T-helper 2 cell (primary cell): ENCODE data around the gene SNX25.
A peak's percentile ranks its signal among the peaks of the same experiment; 100 is the strongest.

ENCODE experiments used
- DNase-seq, 5 experiments: peaks; one replicate each; pipeline versions ENCODE4 v3.0.0 to v3.0.0-alpha.2; 2012 to 2022

SNX25 gene

DNA sequence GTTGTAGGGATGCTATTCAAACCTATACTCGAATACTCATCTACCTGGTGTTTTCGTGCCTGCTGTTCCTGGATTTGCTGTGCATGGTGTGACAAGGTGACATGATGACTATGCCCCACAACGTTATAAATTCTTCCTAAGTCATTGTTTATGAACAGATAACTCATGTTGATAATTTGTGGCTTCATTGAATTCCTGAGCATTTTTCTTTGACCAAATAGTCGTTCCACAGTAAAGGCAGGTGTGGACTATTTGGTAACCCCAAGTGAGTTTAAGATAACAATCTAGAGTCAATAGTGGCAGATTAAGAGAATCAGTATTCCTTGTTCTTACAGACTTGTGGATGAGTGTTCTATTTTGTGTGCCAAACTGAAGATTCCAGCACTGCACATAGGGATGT lies 59.9 kb downstream of the SNX25 start:
- DNase-seq, result no peak

DNA sequence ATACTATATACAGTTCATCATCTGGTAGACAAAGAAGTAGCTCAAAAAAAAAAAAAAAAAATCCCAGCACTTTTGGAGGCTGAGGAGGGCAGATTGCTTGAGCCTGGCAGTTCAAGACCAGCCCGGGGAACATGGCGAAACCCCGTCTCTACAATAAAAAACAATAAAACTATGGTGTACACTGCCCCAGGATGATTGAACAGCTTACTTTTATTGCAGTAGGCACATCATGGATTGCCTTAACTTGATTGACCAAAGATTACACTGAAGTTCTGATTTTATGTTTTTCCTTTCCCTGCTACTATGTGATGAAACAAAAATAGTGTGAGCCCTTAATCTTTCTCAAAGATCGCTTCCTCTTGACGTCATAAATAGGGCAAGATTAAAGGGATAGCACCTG lies 60.6 kb downstream of the SNX25 start:
- no peak for DNase-seq

DNA sequence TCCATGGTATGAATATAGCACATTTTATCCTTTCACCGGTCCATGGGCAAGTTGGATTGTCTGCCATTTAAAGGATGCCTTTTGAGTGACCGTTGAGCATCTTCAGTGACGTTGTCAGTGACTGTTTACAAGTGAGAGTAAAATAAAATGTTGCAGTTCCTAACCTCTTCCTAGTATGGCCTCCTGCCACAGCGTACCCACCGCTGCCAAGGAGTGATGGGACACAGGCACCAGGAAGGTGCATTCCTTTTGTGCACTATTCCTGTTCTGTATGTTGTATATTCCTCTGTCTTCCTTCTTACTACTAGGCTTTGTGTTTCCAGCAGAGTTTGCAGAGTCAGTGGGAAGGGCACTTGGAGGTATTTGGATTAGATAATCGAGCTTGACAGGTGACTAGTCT lies 61.5 kb downstream of the SNX25 start:
- DNase-seq, result no peak

DNA sequence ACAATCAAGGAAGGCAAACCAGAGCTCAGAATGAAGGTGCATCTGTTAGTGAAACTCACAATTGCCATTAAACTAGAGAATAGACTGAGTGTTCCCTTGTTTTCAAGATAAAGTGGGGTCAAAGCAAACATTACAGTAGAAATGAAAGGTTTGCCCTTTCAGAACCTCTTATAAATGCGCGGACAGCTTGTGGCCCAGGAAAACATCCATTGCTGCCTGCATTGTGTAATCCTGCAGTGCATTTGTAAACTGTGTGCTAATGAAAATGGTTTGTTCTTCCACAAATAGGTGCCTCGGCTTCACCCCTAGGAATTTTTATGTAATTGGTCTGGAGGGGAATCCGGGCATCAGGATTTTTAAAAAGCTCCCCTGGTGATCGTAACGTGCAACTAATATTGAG lies 62.8 kb downstream of the SNX25 start:
- DNase-seq, result no peak

DNA sequence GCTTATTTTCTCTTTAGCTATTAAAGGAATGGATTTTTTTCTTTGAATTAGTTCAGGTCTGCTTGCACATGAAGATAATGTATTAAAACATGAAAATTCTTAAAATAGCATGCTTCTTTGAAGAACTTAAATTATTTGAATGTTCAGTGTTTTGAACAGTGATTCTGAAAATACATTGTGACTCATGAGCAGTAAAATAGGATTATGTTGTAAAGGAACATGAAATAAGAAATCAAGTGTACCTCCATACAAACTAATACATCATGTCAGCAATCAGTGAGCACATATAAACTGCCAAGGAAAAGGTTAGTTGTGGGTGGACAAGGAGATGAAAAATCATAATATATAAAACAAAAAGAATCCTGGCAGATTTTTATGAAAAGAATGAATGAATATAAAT lies 66.1 kb downstream of the SNX25 start:
- DNase-seq, result no peak

DNA sequence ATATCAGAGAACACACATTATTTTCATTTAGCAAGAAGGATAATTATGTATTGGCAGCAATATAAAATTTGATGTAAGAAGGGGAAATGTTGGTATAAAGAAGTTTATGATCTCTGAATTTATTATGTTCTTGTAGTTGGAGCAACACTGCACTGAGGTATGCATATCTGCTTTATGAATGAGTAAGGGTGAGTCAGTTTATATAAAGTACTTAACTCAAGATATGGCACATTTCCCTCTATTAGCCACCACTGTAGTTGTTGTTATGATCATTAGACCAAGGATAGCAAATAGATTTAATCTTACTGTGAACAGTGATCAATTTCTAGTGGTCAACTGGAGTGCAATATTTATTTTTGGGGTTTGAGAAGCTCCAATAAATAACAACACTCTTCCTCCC lies 66.6 kb downstream of the SNX25 start:
- no peak for DNase-seq

DNA sequence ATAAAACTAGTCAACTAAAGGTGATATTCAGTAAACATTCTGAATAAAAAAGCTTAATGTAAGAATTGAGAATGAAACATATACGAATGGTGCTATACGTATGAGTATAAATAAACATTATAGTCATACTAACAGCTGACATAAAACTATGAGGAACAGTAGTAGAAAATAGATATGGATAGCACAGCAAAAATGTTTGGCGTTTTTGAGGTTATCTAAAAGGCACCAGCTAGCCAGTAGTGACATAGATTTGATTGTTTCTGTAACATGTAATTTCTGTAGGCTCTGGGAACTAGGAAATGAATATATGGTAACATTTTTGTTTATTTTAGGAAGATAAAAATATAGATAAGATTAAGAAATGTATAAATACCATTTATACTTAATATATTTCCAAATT lies 69.3 kb downstream of the SNX25 start:
- DNase-seq, result no peak

DNA sequence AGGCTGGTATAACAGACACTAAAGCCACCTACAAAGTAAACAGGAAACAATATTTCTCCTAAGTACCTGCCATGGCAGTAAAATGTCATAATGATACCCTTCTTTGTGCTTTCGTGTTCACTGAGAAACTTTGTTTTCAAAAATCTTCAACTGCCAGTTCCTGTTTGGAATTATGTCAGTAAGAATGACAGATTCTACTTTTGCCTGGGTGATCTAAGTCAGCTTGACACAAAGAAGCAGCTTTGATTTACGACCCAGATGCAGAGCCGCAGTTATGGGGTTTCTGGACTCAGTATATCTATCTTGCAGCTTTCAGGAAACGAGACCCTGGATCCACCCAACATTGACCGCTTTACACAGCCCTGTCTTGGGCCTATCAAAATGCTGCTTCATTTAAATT lies 71.2 kb downstream of the SNX25 start:
- peak in 1 of 5 experiments; percentile 81 for DNase-seq

DNA sequence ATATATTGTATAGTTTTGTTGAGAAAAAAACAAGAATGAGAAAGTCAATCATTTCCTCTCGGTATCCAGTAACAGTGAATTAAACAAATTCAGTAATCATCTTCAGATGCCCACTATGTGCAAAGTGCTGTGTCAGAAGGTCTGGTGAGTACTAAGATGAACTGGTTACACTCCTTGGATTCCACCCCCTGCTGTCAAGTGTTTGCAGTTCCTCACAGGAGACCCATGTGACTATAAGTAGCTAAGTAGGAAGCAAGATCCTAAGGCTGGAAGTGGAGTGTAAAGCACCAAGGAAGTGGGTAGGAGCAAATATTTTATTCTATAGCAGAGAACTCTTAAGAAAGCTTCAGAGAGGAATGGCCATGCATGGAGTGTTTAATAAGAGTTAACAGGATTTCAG lies 73.6 kb downstream of the SNX25 start:
- no peak for DNase-seq

DNA sequence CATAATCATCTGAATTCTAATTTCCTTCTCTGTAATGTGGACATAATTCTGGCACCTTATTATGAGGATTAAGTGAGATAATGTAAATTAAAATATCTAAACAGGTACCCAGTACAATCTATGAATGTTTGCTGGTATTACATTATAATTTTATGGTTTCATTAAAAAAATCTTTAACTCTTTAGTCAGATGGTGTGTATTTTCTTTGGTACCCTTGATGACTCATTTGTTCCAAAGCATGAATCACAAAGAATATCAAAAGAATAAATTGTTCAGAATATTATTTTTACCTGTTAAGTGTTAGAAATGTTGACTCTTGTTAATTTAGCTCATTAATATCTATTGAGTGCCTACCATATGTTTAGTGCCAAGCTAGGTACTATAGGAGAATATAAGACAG lies 74.3 kb downstream of the SNX25 start:
- DNase-seq, result peak in 1 of 5 experiments; percentile 27

DNA sequence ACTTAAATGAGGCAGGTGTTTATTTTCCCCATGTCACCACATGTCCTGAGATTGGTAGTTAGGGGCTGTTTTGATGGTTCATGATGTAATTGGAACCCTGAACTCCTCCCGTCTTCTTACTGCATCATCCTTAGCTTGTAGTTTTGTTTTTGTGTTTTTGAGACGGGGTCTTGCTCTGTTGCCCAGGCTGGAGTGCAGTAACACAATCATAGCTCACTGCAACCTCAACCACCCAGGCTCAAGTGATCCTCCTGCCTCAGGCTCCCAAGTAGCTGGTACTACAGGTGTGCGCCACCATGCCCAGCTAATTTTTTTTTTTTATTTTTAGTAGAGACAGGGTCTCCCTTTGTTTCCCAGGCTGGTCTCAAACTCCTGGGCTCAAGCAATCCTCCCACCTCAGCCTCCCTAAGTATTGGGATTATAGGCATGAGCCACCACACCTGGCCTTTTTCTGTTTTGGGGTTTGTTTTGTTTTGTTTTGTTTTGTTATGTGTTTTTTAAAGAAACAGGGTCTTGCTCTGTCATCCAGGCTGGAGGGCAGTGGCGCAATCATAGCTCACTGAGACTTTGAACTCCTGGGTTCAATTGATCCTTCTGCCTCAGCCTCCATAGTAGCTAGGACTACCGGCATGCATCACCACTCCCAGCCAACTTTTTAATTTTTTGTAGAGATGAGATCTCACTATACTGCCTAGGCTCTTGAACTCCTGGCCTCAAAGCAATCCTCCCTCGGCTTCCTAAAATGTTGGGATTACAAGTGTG lies 76.4 kb downstream of the SNX25 start:
- no peak for DNase-seq

DNA sequence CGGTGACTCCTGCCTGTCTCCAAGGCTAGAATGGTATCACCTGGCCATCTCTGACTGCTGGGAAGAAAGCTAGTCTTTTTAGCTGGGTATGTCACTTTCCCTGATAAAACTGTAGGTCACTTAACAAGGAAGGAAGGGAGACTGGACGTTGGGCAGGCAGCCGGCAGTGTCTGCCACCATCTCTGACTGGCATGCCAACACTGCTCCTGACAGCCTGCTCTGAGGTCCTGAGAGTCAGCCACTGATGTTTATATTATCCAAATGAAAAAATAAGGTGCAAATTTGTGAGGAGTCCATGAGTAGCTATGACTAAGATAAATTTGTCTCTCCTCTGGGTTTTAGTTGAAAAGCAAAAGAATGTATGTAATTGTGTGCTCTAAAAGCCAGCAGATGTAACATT lies 77.2 kb downstream of the SNX25 start:
- no peak for DNase-seq

DNA sequence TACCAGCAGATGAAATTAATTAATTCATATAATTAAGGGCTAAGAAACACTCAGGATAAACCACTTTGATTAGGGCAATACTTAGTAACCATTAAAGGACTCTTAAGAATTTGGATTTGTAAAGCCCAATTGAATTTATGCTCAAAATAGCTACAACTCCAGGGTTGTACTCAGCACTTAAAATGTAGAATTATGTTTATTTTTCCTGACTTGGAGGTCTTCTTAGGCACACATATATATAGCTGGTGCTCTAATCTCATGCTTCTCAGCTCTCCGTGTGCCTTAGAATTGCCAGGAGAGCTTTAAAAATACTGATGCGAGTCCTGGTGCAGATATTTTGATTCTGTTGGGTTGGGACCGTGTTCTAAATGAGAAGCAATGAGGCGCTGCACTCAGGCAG lies 77.6 kb downstream of the SNX25 start:
- DNase-seq, result no peak

DNA sequence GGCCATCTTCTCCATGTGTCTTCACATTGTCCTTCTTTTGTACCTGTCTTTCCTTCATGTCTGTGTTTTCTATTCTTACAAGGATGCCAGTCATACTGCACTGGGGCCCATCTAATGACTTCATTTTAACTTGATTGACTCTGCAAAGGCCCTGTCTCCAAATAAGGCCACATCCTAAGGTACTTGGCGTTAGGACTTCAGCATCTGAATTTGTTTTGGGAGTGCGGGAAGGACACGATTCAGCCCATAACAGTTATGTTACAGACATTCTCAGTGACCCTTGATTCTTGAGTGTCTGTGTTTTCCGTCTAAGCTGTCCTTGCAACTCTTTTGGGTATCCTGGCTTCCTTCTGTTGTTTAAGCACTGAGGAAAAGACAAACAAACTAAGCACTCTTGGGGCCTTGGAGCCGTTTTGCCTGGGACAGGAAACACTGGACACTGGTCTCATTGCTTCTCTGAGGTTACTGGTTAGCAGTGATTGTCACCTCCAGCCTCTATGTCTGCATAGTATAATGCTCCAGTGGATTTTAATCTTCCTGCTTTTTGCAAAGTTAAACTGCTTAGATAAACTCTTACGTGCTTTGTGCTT lies 80.7 kb downstream of the SNX25 start:
- no peak for DNase-seq

DNA sequence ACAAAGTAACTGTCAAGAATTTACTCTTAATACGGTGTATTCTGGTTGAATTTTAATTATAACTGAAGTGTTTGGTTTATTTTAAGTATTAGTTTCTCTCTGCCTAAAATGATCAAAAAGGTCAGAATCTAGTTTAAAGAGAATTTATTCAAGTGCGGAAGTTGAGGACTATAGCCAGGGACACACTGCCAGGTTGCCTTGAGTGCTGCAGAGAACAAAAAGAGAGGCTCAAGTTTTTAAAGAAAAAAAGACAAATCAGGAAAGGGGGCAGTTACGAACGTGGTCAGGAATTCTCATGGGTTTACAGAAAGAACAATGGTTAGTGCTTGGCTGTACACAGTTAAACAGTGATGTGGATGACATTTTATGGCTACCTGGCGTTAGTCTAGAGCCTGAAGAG lies 81.3 kb downstream of the SNX25 start:
- DNase-seq, result no peak

DNA sequence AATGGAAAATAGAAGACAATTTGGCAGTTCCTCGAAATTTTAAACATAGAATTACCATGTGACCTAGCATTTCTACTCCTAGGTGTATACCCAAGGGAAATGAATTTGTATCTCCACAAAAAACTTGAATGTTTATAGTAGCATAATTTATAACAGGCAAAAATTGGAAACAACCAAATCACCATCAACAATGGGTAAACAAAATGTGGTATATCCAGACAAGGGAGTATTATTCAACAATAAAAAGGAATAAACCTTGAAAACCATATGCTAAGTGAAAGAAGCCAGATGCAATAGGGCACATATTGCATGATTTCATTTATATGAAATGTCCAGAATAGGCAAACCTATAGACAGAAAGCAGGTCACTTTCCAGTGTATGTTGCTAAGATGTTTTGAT lies 83.8 kb downstream of the SNX25 start:
- DNase-seq, result no peak

DNA sequence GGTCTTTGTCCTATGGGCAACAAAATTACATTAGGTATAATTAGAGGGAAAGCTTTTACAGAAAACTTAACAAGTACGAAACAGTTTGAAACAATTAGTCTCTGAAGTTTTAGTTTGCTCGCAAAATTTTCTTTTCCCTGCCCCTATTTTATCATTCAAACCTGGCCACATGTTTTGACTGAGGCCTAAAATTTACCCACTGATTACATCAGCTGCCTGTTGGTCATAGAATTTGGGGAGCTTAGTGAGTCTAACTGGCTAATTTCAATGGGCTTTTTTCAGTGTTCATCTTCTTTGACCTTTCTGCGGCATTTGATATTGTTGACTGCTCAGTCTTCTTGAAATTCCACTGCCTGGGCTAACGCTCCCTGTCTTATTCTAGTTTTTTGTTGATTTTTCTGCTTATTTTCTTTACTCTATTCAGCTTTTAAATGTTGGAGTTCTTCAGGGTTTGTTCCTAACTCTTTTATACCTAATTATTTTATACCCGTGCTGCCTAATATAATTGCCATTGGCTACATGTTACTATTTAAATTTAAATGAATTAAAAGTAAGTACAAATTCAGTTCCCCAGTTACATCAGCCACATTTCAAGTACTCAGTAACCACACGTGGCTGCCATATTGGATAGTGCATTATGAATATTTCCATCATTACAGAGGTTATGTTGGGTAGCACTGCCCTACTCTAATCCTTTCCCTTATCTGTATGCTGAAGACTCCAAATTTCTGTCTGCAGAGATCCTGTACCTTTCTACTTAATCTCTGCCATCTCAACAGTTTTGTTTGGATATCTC lies 87.5 kb downstream of the SNX25 start:
- no peak for DNase-seq

DNA sequence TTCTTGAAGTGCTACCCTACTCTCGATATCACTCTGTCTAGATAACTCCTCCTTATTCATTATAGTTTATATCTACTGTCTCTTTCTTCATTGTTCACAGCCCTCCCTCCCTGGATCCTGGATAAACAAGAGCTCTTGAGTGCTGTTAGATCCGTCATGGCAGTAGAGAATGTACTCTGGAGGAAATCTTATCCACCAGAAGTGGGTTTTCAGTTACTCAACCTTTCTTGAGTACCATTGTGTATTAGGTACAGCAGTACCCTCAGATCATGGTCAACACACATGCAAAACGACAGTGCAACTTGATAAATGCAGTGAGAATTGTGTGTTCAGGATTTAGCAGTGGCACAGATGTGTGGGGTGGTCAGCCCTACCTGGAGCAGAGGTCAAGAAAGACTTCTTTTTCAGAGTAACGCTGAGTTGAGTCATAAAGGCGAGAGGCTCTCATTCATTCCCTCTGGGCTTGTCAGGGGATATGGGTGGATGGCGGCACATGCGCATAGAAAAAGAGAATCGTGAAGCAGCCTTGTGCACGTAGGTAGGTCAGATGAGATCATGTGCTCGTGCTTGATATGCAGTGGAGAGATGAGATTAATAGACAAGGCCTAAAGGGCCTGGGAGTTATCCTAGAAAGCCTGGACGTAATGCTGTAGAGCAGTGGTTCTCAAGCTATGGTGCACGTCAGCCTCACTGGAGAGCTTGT lies 89.5 kb downstream of the SNX25 start:
- DNase-seq, result no peak

DNA sequence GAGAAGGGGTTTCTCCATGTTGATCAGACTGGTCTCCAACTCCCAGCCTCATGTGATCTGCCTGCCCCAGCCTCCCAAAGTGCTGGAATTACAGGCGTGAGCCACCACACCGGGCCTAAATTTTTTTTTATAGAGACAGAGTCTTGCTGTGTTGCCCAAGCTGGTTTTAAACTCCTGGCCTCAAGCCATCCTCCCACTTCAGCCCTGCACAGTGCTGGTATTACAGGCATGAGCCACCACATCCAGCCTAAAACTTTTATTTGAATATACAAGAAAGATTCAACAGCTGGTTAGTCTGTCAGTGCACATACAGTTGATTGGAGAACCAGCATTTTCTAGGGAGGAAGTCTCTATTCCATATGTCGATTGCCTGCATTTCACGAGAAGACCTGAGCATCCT lies 95.1 kb downstream of the SNX25 start:
- no peak for DNase-seq

DNA sequence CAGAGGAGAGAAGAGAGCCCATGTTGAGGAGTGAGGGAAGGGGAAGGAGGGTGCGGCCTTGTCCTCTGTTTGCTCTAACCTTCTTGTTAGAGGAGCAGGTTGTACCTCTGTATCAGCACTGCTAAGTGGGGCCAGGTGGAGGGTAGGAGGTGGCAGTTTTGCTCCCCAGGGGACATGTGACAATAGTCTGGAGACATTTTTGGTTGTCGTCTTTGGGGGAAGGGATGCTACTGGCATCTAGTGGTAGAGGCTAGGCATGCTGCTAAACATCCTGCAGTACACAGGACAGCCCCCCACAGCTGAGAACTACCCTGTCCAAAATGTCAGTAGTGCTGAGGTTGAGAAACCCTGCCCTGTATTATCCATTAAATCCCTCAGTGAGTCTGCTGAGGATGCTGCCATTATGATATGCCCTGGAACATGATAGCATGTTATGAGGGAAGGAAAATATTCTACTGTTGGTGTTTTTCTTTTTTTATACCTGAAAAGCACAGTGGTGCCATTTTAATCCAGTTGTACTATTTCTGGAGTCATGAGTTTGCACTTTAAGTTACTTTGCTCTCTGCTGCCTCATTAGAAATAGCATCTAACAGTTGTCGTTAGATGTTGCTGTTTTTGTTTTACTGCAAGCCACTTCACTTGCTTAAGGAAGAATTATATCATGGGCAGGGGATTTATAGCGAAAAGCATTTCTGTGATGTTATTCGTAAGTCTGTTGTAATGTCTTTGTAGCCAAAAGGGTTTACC lies 95.7 kb downstream of the SNX25 start:
- DNase-seq, result peak in 1 of 5 experiments; percentile 66

DNA sequence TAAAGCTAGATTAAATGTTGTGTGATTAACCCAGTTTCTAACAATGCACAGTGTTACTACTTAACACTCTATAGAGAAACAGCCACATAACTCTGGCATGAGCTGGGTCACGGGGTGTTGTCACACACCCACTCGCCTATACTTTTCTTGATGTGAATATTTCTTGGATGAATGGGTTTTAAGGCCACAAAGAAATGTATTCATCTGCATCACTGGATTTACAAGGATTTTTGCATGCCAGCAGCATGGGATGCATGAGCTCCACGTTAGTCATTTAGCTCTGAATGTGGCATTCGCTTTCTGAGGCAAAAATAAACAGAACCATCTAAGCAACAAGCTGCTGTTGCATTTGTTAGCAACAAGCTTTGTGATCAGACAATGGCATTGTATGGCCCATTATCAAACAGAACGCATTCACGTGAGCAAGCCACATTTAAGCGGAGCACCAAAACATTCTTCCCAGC lies 96.6 kb downstream of the SNX25 start:
- DNase-seq, result no peak

DNA sequence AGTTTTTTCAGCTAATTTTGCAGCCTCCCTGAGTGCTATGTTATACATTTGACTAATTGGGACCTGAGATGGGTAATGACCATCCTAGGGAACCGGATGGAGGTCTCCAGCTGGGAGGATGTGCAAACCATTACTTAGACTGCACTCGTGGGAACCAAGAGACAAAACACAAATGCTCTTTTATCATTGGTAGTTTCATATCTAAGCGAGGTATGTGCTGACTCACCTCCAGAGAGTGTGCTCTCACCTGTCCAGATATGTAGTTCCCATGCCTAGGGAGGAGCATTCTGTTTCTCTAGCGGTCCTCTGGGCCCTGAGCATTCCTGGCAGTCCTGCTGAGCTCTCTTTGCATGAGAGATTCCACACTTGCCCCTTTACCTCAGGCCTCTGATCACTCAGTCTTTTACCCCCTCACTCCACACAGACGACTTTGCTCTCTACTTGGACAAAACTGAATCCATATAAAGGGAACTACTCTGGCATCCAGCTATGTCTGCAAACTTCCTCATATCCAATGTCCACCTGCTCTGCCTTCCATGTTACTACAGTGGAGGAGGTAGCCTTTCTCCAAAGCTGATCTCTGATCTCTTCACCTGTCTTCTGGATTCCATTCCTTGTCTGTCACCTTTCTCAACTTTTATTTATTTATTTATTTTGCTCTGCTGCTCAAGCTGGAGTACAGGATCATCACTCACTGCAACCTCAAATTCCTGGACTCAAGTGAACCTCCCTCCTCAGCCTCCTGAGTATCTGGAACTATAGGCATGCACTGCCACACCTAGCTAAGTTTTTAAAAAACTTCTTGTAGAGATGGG lies 97.9 kb downstream of the SNX25 start:
- no peak for DNase-seq
